Activated effector memory CD4-positive, alpha-beta T cell treated with Interleukin-2 at 50 U/mL for 16 hours (primary cell): ENCODE data around the gene C1orf210.

Experiments
- DNase-seq: peaks from one replicate; pipeline ENCODE4 v3.0.0-alpha.2; 2020

The C1orf210 gene

DNA sequence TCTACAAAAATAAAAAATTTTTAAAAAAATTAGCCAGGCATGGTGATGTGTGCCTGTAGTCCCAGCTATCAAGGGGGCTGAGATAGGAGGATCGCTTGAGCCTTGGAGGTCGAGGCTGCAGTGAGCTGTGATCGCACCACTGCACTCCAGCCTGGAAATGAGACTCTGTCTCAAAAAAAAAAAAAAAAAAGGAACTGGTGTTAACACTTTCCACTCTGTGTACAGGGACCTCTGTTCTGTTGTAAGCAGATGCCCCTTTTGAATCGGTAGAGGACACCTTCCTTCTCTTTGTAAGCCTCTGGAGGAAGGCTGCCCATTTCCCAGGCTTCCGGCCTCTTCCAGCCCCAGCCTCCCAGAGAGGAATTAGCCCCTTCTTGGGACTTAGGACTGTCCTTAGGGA is 7.3 kb upstream of the C1orf210 start:
- no peak for DNase-seq

DNA sequence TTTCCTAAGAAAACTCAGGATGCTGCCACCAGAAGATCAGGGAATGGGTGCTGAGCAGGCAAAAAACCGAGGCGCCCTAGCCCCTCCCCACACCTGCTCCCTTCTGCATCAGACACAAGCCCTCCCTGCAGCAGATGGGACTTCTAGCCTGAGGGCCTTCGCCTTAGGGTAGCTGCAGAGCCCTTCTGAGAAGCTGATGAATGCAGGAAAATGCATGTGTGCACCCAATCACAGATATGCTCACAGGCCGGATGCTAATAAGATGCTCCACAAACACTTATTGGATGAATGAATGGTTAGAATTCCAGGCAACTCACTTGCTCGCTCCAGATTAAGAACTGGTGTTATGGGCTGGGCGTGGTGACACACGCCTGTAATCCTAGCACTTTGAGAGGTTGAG is 6.8 kb upstream of the C1orf210 start:
- DNase-seq: no peak

DNA sequence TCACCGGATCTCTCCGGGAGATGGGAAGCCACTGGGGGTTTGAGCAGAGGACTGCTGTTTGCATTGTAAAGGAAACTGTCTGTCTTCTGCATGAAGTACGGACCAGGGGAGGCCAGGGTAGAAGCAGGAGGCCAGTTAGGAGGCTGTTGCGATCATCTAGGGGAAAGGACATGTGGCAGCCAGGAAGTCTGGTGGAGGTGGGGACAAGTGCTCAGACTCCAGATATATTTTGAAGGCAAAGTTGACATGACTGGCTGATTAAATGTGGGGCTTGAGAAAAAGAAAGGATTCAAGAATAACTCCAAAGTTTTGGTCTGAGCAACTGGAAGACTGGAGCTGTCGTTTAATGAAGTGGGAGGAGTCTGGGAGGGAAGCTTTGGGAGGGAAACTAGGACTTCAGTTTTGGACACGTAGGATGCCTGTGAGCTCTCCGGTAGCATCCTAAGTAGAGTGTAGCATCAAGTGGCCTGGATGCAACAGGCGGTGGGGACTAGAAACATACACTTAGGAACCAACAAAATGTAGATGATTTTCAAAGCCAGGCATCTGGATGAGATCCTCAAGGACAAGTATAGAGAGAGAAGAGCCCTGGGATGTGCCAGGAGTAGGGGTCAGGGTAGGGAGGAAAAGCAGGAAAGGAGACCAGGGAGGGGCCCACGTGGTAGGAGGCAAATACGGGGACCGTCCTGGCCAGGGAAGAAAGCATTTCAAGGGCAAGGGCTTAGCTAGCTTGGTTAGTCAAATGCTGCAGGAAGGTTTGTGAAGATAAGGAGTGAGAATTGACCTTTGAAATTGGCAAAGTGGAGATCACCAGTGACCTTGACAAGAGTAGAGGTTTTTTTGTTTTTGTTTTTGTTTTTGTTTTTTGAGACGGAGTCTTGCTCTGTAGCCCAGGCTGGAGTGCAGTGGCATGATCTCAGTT is 3.7 kb upstream of the C1orf210 start:
- DNase-seq: no peak

DNA sequence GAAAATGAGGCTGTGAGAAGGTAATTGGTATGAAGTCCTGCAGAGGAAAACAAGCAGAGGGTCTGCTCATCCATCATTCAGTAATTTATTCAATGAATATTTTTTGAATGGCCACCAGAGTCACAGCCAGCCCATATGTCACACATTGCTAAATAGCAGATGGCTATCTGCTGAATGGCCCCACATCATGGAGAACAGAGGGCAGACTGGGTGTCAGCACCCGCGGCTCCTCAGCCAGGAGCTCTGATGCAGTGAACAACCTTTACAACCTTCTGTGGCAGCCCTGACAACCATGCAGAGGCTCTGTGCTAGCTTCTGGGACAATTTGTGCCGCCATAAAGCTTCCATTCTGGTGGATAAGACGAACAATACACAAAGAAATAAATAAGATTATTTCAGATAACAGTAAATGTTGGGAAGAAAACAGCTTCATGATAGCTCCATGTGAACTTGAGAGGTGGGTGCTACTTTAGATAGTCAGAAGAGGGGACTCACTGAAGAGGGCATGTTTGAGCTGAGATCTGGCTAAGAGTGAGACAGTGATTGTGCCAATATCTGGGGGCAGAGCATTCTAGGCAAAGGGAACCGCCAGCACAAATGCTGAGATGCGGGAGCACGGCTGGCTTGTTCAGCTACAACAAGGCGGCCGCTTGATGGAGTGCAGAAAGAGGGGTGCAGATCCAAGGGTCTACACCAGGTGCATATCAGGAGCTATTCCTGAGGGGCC is 2.8 kb upstream of the C1orf210 start:
- no peak for DNase-seq

DNA sequence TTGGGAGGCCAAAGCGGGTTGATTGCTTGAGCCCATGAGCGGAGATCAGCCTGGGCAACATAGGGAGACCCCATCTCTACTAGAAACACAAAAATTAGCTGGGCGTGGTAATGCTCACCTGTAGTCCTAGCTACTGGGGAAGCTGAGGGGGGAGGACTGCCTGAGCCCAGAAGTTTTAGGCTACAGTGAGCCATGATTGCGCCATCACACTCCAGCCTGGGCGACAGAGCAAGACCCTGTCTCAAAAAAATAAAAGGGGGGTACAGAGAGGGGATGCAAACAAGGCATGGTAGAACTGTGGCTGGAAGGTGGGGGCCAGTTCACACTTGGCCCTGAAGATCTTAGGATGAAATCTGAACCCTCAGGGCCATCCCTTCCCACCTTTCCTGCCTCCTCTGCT is 1.2 kb upstream of the C1orf210 start:
- no peak for DNase-seq

DNA sequence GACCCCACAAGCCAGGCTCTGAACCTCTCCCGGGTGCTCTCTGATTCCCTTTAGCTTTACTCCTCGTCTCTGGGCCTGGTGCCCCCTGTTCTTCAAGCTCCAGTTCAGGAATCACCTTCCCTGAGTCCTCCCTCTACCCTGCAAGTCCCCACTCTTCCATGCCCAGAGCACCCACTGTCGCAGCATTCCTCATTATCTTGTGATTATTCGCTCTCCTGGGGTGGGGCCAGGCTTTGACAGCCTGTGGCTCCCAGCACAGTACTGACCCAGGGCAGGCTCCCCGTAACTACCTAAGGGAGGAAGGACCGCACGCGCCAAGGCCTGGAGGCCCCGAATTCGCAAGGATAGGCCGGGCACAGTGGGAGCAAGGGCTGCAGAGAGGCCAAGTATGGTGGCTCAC is 734 bp upstream of the C1orf210 start:
- no peak for DNase-seq

DNA sequence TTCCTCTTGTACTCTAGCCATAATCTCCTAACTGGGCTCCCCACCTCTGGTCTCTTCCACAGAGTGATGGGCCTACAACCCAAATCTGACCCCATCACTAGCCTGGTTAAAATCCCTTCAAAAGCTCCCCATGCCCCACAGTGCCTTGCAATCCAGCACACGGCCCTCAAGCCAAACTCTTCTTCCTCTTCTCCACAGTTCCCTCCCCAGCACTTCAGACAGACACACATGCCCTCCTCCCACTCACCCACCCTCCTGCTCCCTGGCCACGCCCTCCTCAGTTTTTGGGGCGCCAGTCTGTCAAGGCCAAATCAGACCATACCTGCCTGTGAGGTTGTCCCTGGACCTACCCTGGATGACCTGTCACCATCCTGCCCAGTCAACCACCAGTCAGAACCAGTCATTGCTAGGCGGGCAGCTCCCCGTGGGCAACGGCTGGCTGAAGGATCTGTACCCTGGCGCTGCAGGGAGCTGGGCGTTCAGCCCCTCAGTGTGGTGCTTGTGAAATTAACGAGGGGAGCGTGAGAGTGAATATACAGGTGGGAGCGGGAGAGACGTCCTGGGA is 753 bp downstream of the C1orf210 start:
- no peak for DNase-seq

DNA sequence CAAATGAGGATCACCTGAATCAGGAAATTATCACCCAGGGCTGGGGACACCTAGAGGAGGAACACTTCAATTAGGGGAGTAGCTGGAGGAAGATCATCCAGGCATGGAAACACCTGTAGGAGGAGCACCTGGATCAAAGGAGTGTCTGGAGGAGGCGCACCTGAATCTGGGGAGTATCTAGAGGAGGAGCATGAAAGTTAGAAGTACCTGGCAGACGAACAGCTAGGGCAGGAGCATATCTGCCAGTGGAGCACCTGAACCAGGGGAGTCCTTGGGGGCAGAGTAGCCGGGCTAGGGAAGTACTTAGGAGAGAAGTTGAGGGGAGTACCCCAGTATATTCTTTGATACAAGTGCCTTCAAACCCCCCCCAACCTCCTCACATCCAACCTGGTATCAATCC is 1.3 kb downstream of the C1orf210 start:
- DNase-seq: no peak

DNA sequence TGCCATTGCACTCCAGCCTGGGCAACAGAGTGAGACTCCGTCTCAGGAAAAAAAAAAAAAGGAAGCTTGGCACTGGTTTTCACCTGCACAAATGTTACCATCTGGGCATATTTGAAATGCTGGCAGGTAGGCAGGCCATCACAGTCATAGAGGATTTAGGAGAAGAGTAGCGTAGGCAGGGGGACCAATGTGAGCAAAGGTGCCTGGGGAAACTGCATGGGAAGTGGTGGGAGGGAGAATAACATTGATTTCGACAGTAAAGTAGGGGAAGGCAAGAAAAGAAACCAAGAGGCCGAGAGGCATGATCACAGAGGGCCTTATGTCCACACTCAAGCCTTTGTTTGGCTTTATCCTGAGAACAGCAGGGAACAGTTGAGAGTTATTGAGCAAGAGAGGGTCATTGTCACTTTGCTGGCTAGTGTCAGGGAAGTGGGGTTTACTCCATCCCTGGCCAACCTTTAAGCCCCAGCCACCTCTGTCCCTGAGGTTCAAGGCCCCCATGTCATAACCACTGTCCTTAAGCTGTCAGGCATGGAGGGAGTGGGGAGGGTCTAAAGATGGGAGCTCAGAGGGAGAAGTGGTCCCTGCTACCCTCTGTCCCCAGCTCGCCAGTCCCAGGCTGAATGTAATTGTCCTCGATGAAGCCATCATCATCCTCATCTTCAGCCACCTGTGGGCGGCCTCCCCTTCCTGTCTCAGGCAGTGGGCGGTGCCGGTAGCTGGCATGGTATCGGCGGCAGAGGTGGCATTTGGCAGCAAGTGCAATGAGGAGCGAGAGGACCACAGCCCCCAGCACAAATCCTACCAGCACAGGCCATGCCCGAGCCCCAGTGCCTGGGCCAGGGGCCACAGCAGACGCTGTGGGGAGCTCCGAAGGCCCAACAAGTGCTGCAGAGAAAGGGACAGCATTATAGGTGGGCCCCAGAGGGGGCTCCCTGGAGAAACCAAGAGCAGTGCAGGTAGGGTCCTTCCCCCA is 2.9 kb downstream of the C1orf210 start:
- DNase-seq: no peak

DNA sequence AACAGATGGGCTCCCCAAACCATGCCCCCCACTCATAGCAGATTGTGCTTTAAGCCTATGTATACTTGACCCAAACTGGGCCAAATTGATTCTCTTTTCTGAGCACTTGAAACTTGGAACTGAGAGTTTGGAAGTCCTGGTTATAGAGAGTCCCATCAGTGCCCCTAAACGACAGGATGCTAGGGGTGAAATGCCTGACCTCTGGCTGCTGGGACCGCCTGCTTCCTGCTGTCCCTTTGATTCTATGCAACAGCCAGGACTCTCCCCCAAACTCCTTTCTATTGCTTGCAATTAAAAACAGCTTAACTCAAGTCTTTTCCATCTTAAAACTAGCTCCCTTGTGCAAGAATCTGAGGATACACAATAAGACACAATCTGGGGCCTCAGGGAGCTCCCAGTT is 4.7 kb downstream of the C1orf210 start:
- no peak for DNase-seq

DNA sequence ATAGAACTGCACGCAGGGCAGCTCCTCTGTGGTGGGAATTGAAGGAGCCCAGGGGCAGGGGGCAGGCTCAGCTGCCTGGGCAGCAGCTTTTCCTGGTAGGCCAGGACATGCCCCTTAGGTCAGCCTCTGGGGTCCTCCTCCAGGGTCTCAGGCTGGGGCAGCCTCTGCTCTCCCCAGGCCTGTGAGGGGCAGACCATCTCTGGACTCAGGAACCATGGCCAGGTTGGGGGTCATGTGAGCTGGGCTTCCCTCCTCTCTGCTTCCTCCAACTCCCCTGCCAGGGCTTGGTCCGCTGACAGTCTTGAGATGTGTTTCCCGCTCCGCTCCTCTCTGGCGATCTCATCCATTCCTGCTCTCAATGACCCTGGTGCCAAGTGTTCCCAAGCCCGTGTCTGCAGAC is 5.7 kb downstream of the C1orf210 start:
- DNase-seq: no peak

DNA sequence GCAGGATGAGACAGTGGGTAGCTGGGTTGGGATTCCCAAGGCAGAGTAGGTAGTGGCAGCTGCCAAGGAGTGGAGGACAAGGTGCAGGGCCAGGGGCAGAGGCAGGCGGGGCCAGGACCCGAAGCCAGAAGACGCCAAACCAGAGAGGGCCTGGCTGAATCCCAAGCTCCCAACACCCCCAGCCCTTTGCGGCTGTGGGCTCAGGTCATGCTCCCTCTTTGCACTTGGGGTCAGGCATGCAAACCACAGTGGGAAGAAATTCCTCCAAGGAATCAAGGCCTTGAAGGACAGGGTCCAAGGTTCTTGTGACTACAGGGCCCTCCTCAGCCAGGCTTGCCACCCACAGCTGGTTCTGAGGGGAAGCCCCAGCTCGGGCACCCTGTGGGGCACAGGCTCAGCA is 6.2 kb downstream of the C1orf210 start:
- DNase-seq: no peak

DNA sequence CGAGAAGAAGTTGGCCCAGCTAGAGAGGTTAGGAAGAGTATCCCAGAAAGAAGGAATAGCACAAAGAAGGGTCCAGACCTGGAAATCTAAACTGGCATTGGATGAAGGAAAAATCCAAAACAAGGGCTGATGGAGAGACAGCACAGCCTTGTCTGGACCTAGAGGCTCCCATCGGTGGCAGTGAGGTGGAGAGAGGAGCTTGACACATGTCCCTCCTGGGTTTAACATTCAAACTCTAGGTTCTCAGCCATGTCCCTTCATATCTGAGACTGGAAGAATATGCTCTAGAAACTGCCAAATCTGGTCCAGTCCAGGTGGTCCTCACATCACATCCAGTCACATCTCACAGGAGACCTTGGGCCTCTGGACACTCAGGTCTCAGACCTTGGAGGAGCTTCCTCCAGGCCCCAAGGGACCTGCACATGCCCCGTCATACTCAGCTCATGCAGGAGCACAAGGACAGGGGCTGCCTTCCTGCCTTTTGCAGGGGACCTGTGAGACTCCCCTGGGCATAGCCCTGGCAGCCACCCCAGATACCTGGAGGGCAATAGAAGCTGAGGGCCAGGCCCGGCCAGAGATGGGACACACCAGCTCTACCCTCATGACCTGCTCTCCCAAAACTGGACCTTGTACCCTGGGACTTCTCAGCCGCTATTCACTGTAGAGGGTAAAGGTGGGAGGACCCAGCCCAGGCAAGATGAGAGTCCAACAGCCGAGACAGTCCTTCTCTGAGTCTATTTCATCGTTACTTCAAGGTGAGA is 8.1 kb downstream of the C1orf210 start:
- DNase-seq: no peak

DNA sequence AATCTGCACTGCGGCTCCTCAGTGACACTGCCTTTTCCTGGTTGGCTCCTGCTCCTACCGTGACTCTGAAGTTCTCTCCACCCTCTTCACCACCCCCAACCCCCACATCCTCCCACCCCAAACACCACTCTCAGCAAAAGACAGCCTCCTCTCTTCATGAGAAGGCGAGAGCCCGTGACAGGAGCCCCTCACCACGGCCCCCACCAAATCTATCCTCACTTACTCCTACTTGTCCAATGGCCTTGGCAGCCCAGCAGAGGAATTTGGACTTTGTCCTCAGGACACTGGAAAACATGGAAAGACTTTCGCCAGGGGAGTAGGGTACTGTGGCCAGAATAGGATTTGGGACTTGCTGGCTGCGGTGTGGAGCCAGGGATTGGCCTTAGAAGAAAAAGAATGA is 8.7 kb downstream of the C1orf210 start:
- no peak for DNase-seq

DNA sequence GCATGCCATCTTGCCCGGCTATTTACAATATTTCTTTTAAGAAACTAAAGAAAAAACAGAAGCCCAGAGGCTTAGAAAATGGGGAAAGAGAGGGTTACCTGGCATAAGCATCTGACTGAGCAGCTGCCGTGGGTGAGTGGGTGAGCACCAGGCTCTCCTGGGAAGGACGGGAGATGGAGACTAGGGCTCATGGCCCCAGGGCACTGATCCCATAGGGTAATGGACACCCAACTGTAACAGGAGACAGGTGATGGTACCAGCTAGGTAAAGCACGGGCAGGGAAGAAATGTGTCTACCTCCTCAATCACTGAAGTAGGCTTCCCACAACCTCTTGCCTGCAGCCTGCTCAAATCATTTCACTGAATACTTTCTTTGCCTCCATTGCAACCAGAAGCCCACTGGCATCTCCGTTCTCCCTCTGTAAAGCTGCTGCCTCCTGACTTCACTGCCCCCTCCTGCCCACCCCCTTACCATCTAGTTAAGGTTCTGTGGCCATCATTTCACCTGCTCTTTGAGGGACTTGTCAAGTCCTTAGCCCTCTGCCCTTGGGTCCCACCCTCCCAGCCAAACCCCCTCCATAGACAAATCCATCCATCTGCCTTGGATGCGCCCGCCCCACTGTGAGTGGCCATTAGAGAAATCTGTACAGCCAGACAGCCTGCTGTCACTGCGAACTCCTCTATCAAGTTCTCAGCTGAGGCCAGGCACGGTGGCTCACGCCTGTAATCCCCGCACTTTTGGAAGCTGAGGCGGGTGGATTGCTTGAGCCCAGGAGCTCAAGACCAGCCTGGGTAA is 9.4 kb downstream of the C1orf210 start:
- DNase-seq: no peak

DNA sequence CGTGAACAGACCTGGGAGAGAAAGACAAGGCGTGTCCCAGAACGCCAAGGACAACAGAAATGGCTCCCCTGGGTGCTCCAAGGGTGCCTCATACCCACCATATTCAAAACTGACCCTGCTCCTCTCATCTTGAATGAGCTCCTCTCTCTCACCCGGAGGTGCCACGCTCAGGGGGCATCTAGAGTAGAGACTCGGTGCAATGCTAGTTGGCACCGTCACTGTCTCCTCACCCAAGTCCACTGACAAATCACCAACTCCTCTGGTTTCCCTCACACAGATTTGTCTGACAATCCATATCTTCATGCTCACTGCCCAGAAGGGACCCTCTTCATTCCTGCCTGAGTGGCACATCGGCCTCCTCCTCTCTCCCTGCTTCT is 10.6 kb downstream of the C1orf210 start:
- no peak for DNase-seq

DNA sequence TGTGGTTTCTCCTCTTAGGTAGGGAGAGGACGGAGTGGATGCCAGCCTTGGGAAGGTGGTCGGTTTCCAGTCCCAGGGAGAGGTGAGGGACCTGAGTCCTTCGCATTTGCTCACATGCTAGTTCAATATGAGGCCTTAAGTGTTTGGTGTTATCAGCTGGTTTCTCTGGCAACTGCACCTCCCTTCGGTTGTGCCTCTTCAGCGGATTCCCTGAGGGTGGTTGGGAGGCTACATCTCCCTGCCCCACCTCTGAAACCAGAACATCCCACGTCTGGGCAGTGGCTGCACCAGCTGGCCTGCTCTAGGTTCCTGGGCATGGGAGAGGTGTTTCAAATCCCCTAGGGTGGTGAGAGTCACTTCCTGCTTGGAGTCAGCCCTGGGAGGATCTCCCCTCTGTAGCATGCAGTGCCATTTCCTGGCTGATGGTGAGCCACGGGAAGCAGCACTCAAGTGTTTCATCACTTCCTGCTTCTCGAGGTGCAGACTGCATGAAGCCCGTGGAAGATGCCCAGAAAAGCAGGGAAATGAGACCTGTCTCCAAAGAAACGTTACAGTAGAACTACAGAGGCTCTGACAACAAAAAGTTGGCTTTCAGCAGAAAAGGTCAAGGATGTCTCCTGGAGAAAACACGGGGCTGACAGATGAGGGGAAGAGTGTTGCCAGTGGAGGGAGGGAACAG is 11.1 kb downstream of the C1orf210 start:
- DNase-seq: peak; percentile 14

DNA sequence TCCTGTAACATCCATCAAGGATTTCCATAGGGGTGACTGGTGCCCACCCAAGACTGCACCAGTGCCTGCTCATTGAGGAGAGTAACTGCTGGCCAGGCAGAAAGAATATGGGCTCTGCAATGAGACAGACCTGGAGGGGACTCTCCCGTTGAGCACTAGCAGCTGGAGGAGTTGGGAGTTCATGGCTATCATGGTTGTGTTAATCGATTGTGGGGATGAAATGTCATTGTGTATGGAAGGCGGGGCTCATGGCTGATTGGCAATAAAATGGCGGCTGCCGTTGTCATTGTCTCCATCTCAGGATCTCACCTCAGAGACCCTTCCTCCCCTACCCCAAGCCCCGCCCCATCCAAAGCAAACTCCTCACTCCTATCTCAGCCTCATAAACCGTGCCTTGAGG is 11.7 kb downstream of the C1orf210 start:
- no peak for DNase-seq

DNA sequence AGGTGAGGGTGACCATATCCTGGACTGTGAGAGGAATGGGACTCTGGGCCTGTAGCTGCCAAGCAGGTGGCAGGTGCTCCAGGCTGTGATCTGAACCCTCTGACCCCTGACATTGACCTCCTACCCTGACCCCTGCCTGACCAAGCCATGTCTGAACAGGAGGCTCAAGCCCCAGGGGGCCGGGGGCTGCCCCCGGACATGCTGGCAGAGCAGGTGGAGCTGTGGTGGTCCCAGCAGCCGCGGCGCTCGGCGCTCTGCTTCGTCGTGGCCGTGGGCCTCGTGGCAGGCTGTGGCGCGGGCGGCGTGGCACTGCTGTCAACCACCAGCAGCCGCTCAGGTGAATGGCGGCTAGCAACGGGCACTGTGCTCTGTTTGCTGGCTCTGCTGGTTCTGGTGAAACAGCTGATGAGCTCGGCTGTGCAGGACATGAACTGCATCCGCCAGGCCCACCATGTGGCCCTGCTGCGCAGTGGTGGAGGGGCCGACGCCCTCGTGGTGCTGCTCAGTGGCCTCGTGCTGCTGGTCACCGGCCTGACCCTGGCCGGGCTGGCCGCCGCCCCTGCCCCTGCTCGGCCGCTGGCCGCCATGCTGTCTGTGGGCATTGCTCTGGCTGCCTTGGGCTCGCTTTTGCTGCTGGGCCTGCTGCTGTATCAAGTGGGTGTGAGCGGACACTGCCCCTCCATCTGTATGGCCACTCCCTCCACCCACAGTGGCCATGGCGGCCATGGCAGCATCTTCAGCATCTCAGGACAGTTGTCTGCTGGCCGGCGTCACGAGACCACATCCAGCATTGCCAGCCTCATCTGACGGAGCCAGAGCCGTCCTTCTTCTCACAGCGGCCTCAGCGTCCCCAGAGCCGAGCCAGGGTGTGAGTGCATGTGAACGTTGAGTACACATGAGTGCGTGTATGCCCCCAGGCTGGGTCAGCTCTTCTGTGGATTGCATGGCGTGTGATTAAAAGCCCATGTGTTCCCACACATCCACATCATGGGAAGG is 12.5 kb downstream of the C1orf210 start:
- no peak for DNase-seq
